Measurements from ENCODE around the gene THTPA. TPM values are rescaled to one million over a fixed set of nuclear protein-coding genes. Genes with fewer than 3 reads are reported as not detected.
"Not testable (repeated sequence)": the region's sequence is repeated elsewhere in the genome, so short reads cannot be mapped to it uniquely, and the experiment has no call there.

Gene THTPA
- total RNA-seq, 1 donor from 2014 or later, result 19.7 TPM

DNA sequence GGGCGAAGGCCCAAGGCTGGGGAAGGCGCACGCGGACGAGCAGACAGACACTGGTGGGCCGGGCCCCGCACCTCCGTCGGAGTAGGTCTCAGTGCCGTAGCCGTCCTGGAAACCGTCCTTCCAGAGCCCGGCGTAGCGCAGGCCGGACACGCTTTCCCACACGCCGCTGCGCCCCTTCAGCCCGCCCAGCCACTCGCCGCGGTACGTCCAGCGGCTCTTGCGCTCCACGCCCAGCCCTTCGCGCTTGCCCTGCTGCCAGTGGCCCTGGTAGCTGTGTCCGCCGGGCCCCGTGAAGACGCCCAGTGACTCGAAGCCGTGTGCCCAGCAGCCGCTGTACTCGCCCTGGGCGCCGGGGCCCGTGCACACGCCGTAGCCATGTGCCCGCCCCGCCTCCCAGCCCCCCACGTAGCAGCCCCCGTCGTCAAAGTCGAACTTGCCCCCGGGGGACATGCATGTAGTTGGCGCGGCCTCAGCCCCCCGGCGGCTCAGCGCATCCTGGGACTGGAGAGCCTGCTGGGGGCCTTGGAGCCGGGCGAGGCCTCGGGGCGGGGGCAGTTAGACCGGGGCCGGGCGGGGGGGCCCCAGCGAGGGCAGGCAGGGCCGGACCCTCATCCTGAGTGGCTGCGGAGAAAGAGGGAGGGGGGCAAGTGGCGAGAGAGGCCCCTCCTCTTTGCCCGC lies 21.1 kb downstream of the THTPA start:
- intact Hi-C loops (cut with DNase I), result no loop called here
- DNase-seq (ENCODE audit: low spot score) (no peak), ATAC-seq (peak; percentile 46)

DNA sequence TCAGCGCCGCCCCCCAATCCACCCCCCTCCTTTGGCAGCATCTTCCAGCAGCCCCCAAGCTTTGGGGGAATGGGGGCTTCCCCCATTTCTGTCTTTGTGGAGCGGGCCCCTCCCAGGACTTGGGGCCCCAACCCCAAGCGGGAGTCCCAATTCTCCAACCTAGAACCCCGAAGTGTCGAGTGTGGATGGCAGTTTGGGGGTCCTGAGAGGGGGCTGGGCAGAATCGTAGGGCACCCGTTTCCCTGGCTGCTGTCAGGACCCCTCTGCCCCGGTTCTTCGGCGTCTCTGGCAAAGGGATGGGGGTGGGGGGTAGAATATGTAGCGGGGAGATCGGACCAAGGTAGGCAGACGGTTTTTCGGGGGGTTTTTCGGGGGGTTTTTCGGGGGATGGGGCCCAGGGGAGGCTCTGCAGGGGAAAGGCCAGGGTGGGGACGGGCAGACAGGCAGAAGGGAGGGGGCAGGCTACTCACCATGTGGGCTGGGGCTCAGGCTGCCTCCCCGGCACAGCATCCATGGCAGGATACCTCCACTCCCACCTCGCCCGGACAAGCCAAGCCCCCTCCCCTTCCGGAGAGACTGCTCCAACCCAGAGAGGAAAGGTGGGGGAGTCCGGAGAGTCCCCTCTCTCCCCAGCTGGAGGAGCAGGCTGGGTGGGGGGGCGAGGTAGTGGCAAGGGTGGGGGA lies 21.8 kb downstream of the THTPA start:
- DNase-seq (ENCODE audit: low spot score) (no peak), ATAC-seq (peak; percentile 31)
- intact Hi-C loops (cut with DNase I), result no loop called here

DNA sequence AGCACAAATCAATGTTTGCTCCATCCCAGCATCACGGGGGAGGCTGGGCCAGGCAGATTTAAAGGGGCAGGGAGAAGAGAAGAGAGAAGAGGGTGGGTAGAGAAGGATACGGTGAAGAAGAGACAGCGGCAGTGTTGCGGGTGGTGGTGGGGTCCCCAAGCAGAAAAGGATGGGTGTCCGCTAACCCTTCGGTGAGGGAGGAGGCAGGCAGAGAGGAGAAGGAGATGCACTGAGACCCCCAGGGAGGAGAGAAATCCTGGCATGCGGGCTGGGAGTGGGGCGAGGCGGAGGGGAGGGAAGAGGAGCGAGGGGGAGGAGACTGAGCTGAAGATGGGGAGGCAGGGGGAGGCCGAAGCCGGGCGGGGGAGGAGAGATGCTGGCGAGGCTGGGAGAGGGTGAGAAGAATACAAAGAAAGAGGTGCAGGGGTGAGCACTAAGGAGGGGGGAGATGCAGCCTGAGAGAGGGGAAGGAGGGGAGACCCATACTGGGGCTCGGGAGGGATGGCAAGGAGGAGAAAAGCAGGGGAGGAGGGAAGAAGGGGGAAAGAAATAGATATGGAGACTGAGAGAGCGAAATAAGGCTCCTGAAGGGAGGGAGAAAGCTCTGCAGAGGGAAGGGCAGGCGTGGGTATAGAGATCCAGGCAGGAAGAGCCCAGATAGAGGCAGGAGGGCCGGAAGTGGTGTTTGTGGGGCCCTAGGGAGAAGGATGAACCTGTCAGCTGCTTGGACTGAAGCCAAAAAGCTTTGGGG lies 22.7 kb downstream of the THTPA start, which contains the start of gene JPH4:
Gene JPH4 (minus strand): TSS at position 231 of the 751 bp plus-strand sequence. CDS start 1,337 bp downstream, outside the sequence.
- intact Hi-C loops (cut with DNase I), result no loop called here
- DNase-seq (ENCODE audit: low spot score), result no peak
- peak; percentile 75 for ATAC-seq

DNA sequence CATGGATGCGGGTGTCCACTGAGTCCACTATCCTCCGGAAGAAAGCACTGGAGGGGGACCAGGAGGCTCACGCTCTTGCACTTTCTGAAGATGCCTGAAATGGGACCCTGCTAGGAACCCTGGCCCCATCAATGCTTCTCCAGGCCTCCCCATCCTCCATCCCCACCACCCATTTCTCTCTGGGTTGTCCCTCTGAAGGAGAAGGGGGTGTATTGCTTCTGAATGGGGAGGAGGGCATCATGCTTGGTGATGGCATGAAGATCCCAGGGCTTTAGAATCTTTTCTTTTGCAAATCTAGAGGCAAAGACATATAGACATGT lies 23.2 kb downstream of the THTPA start:
- intact Hi-C loops (cut with DNase I), result no loop called here
- DNase-seq (ENCODE audit: low spot score) (no peak), ATAC-seq (no peak)

DNA sequence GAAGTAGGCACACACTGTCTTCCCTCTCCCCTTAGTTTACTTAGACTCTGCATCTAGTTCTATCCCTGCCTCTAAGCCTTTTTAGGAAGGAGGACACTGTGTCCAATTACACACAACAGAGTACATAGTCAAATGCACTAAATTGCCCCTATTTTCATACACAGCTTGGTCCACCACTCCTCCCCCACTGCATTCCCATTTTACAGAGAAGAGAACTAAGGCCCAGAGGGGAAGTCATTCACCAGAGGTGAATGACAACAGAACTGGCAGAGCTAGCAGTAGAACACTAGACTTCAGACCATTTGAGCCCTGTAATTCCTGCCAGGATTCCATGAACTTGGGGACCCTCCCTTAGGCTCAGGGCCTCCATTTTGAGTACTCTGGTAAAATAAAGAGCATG lies 23.7 kb downstream of the THTPA start:
- intact Hi-C loops (cut with DNase I), result loop anchor here (5.0 kb wide), 1 partner anchor 1273 kb away; no protein-coding TSS in a partner anchor
- ATAC-seq (no peak), DNase-seq (ENCODE audit: low spot score) (no peak)

DNA sequence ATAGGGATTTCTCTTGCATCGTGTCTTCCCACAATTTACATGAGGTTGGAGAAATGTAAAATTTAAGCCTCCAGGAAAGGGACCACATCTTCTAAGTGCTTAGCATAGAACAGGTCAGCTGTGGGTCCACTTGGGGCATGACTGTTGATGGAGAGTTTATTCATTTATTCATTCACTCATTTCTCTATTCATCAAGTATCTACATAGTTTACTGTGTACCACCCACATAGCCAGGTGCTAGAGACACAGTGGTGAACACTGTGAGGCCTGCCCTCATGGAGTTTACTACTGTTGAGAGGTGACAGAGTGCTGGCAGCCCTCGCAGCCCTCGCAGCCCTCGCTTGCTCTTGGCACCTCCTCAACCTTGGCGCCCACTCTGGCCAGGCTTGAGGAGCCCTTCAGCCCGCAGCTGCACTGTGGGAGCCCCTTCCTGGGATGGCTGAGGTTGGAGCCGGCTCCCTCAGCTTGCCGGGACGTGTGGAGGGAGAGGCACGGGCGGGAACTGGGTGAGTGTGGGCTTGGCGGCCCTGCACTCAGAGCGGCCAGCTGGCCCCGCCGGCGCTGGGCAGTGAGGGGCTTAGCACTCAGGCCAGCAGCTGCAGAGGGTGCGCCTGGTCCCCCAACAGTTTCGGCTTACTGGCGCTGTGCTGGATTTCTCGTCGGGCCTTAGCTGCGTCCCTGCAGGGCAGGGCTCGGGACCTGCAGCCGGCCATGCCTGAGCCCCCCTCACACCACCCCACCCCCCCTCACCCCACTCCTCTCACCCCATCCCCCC lies 24.3 kb downstream of the THTPA start:
- DNase-seq (ENCODE audit: low spot score), result no peak
- ATAC-seq, result no peak
- intact Hi-C loops (cut with DNase I), result loop anchor here (5.0 kb wide), 1 partner anchor 1272 kb away; no protein-coding TSS in a partner anchor

DNA sequence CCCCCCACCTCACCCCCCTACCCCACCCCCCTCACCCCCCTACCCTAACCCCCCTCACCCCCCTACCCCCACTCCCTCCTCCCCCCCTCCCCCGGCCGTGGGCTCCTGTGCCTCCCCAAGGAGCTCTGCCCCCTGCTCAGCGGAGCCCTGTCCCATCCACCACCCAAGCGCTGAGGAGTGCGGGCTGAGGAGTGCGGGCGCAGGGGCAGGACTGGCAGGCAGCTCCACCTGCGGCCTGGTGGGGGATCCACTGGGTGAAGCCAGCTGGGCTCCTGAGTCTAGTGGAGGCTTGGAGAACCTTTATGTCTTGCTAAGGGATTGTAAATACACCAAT lies 24.8 kb downstream of the THTPA start:
- ATAC-seq, result no peak
- no peak for DNase-seq (ENCODE audit: low spot score)
- intact Hi-C loops (cut with DNase I), result loop anchor here (5.0 kb wide), 1 partner anchor 1271 kb away; no protein-coding TSS in a partner anchor

DNA sequence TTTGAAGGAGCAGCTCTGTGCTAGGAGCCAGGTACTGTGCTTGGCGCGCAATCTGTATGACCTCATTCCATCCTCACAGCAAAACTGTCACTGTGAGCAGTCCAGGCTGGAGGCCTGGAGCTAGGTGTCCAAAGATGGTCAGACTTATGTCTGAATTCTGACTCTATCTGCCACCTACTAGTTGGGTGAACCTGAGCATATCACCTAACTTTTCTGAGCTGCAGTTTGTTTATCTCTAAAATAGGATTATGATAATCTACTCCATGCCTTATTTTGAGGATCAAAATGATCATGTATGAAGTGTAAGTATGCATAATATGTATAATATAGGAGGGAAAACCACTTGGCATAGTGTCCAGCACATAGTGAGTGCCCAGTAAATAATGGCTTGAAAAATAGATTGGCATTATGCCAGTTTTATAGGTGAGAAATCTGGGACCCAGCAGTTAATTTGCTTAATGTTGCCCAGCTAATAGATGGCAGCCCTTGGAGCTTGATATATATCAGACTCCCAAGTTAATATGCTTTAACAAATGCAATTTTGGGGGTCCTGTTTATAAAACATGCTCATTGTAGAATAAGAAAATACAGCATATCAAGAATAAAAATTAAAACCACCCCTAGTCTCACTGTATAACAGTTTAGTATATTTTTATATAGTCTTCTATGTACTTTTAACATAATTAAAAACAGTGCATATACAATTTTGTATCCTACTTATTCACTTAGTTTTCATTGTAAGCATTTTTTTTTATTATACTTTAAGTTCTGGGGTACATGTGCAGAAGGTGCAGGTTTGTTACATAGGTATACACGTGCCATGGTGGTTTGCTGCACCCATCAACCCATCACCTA lies 27.1 kb downstream of the THTPA start:
- intact Hi-C loops (cut with DNase I), result loop anchor here (5.0 kb wide), 1 partner anchor 1269 kb away; no protein-coding TSS in a partner anchor
- DNase-seq (ENCODE audit: low spot score) (no peak), ATAC-seq (no peak)

DNA sequence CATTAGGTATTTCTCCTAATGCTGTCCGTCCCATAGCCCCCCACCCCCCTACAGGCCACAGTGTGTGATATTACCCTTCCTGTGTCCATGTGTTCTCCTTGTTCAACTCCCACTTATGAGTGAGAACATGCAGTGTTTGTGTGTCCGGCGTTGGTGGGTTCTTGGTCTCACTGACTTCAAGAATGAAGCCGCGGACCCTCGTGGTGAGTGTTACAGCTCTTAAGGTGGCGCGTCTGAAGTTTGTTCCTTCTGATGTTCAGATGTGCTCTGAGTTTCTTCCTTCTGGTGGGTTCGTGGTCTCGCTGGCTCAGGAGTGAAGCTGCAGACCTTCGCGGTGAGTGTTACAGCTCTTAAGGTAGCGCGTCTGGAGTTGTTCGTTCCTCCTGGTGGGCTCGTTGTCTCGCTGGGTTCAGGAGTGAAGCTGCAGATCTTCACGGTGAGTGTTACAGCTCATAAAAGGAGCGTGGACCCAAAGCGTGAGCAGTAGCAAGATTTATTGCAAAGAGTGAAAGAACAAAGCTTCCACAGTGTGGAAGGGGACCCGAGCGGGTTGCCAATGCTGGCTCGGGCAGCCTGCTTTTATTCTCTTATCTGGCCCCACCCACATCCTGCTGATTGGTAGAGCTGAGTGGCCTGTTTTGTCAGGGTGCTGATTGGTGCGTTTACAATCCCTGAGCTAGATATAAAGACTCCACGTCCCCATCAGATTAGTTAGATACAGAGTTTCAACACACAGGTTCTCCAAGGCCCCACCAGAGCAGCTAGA lies 27.9 kb downstream of the THTPA start:
- ATAC-seq; DNase-seq (ENCODE audit: low spot score): not testable (repeated sequence)
- intact Hi-C loops (cut with DNase I), result loop anchor here (5.0 kb wide), 1 partner anchor 1268 kb away; no protein-coding TSS in a partner anchor

DNA sequence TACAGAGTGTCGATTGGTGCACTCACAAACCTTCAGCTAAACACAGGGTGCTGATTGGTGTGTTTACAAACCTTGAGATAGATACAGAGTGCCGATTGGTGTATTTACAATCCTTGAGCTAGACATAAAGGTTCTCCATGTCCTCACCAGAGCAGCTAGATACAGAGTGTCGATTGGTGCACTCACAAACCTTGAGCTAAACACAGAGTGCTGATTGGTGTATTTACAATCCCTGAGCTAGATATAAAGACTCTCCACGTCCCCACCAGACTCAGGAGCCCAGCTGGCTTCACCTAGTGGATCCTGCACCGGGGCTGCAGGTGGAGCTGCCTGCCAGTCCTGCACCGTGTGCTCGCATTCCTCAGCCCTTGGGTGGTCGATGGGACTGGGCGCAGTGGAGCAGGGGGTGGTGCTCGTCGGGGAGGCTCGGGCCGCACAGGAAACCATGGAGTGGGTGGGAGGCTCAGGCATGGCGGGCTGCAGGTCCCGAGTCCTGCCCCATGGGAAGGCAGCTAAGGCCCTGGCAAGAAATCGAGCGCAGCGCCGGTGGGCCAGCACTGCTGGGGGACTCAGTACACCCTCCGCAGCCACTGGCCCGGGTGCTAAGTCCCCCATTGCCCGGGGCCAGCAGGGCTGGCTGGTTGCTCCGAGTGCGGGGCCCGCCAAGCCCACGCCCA lies 28.6 kb downstream of the THTPA start:
- intact Hi-C loops (cut with DNase I), result loop anchor here (5.0 kb wide), 1 partner anchor 1268 kb away; no protein-coding TSS in a partner anchor
- DNase-seq (ENCODE audit: low spot score); ATAC-seq: not testable (repeated sequence)

DNA sequence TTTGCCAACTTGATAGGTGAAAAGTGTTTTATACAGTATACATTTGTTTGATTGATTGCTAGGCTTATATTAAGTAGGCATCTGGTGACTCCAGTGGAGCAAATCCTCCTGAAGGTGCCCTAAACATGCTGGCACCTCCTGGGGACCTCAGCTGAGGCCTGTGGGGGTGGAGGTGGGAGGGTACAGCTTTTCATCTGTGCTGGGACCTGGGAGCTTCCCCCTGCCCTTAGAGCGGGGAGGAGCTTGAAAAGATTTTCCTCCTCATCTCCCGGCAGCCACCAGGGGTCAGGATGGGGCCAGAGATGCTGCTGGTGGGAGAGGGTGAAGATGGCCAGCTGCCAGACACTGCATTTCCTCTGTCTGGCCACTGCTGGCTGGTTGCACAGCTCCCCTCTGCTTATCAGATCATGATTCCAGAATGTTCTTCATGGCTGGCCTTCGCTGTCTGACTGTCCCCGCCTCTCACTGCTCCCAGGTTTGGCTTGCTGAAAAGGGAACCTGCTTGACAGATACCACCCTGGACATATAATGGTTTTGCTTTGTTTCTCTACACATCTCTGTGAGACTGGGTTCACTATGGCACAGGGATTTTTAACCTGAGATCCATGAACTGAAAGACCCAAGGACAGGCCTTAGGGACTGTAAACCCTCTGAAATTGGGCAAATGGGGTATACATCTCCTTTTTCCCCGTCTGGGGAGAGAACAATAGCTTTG lies 33.0 kb downstream of the THTPA start:
- peak; percentile 87 for DNase-seq (ENCODE audit: low spot score)
- peak; percentile 87 for ATAC-seq
- intact Hi-C loops (cut with DNase I), result no loop called here

DNA sequence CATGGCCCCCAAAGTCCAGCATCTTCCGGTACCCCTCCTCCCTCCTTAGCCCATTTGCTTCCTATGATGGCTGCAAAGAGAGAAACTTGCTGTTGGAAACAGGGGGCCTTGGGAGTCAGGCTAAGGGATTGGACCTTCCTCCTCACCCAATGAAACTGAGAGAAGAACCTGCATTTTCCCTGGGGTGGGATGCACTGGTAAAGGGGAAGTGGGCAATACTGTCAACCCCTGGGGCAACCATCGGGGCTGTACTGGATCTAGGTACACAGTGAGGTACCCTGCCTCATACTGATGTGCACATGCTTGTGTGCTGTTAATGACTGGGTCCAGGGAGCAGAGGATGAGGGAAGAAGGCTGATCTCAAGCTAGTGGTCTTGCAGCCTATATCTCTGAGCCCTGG lies 33.5 kb downstream of the THTPA start:
- no peak for ATAC-seq
- intact Hi-C loops (cut with DNase I), result no loop called here
- no peak for DNase-seq (ENCODE audit: low spot score)

DNA sequence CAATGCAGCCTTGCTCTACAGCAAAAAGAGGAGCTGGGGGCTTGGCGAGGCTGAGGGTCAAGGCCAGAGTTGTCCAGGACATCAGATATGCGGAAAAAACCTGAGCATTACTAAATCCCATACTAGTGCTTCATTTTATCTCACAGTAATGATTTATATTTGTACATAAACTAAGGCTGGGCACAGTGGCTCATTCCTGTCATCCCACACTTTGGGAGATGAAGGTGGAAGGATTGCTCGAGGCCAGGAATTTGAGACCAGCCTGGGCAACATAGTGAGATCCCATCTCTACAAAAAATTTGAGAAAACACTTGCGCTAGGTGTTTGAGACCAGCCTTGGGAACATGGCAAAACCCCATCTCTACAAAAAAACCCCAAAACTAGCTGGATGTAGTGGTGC lies 34.1 kb downstream of the THTPA start:
- intact Hi-C loops (cut with DNase I), result no loop called here
- DNase-seq (ENCODE audit: low spot score), result no peak
- ATAC-seq, result no peak

DNA sequence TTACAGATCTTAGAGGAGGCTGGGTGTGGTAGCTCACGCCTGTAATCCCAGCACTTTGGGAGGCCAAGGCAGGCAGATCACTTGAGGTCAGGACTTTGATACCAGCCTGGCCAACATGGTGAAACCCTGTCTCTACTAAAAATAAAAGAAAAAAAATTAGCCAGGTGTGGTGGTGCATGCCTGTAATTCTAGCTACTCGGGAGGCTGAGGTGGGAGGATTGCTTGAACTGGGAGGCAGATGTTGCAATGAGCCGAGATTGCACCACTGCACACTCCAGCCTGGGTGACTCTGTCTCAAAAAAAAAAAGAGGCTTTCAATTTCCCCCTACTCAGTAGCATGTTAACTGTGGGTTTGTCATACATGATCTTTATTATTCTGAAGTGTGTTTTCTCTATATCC lies 38.1 kb downstream of the THTPA start:
- intact Hi-C loops (cut with DNase I); ATAC-seq; DNase-seq (ENCODE audit: low spot score): not testable (repeated sequence)

DNA sequence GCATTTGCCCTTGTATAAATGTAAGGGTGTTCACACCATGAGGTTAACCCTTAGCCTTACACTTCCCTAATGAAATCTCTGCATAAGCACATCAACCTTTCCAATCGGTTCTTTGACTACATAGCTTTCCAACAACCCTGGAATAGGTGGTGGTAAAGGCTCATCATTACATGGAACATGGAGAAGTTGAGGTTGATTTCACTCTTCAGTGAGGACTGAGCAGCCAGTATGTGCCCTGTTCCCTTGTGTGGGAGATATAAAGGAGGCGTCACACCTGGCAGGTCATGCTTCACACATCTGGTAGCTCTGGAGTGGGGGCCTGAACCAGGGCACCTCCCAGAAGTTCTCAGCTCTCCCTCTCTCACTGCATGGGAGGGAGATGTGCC lies 44.2 kb downstream of the THTPA start:
- DNase-seq (ENCODE audit: low spot score), result no peak
- intact Hi-C loops (cut with DNase I), result no loop called here
- ATAC-seq, result no peak

DNA sequence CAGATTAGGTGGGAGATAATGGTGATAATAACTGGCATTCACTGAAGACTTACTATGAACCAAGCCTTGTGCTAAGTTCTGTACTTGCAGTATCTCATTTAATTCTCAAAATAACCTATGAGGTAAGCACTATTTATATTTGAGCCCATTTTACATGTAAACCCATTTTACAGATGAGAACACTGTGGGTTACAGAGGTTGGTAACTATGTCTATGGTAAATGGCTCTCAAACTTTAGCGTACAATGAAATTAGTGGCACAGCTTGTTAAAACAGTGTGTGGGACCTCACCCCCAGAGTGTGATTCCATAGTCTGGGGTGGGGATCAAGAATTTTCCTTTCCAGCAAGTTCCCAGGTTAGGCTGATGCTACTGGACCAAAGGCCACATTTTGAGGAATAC lies 44.7 kb downstream of the THTPA start:
- DNase-seq (ENCODE audit: low spot score), result no peak
- ATAC-seq, result no peak
- intact Hi-C loops (cut with DNase I), result no loop called here

Data from sciatic nerve (tissue), 2 donors.